ENCODE measurements around the gene GRIK1.

The GRIK1 gene

DNA sequence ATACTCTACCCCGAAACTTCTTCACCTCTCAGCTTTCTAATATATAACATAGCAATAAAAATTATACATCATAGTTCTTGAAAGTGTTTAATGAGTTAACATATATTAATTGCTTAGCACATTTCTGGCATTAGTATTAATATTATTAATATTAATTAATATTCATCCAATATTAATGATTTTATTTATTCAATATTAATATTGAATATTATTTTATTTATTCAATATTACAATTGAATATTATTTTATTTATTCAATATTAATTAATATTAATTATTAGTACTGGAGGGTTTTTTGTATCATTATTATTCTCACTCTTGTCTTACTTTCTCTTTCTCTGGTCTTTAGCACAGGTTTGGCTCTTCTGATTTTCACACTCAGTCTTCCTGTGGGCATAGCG, 105.2 kb downstream of the GRIK1 start:
- FAIRE-seq = no peak
- DNase-seq (ENCODE audit: extremely low spot score, insufficient read length, low read depth) = no peak

DNA sequence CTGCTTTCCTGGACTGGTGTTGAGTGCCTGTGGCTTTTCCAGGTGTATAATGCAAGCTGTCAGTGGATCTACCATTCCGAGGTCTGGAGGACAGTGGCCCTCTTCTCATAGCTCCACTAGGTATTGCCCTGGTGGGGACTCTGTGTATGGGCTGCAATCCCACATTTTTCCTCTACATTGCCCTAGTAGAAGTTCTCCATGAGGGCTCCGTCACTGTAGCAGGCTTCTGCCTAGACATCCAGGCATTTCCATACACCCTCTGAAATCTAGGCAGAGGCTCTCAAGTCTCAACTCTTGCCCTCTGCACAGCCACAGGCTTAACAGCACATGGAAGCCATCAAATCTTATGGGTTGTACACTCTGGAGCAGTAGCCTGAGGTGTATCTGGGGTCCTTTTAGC, 107.6 kb downstream of the GRIK1 start:
- FAIRE-seq (no peak), DNase-seq (ENCODE audit: extremely low spot score, insufficient read length, low read depth) (no peak)

- DNase-seq (ENCODE audit: extremely low spot score, insufficient read length, low read depth) (no peak), FAIRE-seq (no peak)
These were observed 110.1 kb downstream of the GRIK1 start for GRCh38 chr21:29829564-29830275.

DNA sequence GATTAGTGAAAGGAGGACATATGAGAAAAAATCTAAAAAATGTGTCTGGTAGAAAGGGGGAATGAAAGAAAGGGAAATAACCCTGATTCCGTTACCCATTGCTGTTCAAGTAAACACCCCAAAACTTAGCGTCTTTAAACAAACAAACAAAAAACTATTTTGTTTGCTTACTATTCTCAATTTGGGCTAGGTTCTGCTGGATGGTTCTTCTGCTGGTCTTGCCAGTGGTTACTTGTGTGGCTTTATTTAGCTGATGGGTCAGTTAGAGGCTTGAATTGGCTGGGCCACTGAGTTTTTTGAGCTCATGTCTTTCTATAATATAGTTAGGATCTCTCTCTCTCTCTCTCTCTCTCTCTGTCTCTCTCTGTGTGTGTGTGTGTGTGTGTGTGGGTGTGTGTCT, 112.1 kb downstream of the GRIK1 start:
- DNase-seq (ENCODE audit: extremely low spot score, insufficient read length, low read depth) (no peak), FAIRE-seq (no peak)

- FAIRE-seq (no peak), DNase-seq (ENCODE audit: extremely low spot score, insufficient read length, low read depth) (no peak)
These were observed 112.6 kb downstream of the GRIK1 start for GRCh38 chr21:29827236-29827635.

- FAIRE-seq (no peak), DNase-seq (ENCODE audit: extremely low spot score, insufficient read length, low read depth) (no peak)
These were observed 113.4 kb downstream of the GRIK1 start for GRCh38 chr21:29826386-29826785.

GRCh38 chr21:29825936-29826335, 113.9 kb downstream of the GRIK1 start:
- DNase-seq (ENCODE audit: extremely low spot score, insufficient read length, low read depth) (no peak), FAIRE-seq (no peak)

DNA sequence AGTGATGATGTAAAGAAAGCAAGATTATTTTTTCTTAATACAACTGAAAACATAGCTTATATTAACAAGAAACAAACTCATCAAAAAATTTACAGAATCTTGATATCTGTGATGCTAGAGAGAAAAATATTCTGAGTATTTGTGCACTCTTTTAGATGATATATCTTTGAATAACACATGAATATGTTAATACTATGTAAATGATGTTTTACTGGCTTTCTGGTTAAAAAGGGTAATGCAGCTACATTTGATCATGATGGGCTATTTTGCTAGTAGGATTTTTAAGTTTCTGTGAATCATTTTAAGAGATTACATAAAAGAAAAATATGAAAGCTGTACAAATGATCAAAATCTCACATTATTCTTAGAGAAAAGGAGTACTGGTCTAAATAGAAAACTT, 114.5 kb downstream of the GRIK1 start:
- DNase-seq (ENCODE audit: extremely low spot score, insufficient read length, low read depth) = no peak
- FAIRE-seq = no peak

DNA sequence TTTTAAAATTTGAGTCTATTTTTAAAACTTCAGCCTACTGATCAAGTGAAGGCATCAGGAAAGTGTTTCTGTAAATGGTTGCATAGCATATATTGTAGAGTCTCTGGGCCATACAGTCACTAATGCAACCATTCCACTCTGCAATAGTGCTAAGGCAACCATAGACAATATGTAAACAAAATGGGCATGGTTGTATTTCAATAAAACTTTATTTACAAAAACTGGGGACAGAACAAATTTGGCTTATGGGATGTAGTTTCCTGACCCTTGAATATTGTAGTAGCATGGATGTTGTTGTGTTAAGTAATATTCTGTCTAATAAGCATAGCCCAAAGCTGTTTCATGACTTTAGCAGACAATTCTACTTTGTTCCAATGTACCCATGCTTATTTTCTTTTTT, 117.7 kb downstream of the GRIK1 start:
- no peak for FAIRE-seq
- no peak for DNase-seq (ENCODE audit: extremely low spot score, insufficient read length, low read depth)

GRCh38 chr21:29821230-29821629, 118.6 kb downstream of the GRIK1 start:
- no peak for FAIRE-seq
- no peak for DNase-seq (ENCODE audit: extremely low spot score, insufficient read length, low read depth)

GRCh38 chr21:29819675-29820326, 120.0 kb downstream of the GRIK1 start:
- no peak for DNase-seq (ENCODE audit: extremely low spot score, insufficient read length, low read depth)
- FAIRE-seq = no peak

DNA sequence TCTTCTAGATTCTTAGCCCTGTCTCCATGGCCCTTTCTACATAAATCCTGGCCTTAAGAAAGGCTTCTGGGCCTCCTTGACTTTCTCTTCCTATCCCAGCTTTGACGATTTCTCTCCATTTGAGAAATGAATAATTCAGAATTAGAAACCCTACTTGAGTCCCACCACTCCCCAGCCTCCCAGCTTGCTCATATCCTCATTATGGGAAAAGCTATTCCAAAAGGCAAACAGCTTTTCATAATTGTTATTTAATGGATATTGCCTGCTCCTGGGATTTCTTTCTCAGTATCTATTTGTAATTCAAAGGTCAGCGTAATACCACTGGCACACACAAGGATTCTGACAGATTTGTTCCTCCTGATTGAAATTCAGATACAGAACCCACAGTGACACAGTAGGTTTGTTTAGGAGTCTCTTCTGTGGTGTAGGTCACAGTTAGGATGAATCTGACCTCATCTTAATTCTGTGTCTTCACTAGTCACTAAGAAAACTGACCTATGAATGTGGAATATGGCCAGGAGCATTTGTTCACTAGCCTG, 121.3 kb downstream of the GRIK1 start:
- DNase-seq (ENCODE audit: extremely low spot score, insufficient read length, low read depth) = no peak
- no peak for FAIRE-seq

DNA sequence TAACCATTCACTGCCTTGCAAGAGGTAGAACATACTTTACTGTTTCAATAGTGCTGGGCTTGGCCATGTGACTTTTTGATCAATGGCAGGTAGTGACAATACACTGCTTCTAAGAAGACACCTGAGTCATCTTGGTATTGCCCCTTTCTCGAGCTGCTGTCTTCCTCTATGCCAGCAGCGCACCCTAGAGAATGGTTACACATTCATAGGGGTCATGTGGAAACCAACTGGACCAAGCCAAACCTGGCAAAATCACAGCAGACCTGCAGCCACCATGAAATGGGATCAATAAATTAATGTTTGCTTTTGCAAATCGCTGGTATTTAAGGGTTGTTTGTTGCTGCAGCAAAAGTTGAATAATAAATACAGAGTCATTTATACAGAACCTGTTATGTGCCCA, 122.3 kb downstream of the GRIK1 start:
- FAIRE-seq = no peak

GRCh38 chr21:29812947-29813346, 126.8 kb downstream of the GRIK1 start:
- DNase-seq (ENCODE audit: extremely low spot score, insufficient read length, low read depth) (no peak), FAIRE-seq (no peak)

More for the DNA sequence above, 122.3 kb downstream of the GRIK1 start:
- DNase-seq (ENCODE audit: extremely low spot score, insufficient read length, low read depth) = no peak

GRCh38 chr21:29810871-29811270, 128.9 kb downstream of the GRIK1 start:
- DNase-seq (ENCODE audit: extremely low spot score, insufficient read length, low read depth) (no peak), FAIRE-seq (no peak)

GRCh38 chr21:29808153-29808552, 131.6 kb downstream of the GRIK1 start:
- no peak for FAIRE-seq
- DNase-seq (ENCODE audit: extremely low spot score, insufficient read length, low read depth) = no peak

- FAIRE-seq = no peak
- DNase-seq (ENCODE audit: extremely low spot score, insufficient read length, low read depth) = no peak
These were observed 134.7 kb downstream of the GRIK1 start for GRCh38 chr21:29805105-29805504.

DNA sequence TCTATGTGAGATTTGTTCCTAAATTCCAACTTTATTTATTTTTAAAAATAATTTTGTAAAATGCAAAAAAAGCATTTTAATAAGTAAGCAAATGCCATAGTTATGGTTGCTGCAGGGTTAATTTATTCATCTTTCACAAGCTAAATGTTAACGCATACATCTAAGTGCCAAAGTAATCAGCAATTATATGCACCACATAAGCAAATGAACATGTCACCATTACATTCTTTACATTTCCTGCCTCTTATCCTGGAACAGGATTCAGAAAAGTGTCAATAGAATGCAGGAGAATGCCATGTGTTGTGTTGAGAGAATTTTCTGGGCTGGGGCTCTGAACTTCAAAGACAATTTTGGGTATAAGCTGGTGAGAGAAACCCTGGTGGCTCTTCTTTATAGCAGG, 136.6 kb downstream of the GRIK1 start:
- DNase-seq (ENCODE audit: extremely low spot score, insufficient read length, low read depth) = no peak
- FAIRE-seq = no peak

- FAIRE-seq = no peak
- DNase-seq (ENCODE audit: extremely low spot score, insufficient read length, low read depth) = no peak
These were observed 138.7 kb downstream of the GRIK1 start for GRCh38 chr21:29801122-29801521.

DNA sequence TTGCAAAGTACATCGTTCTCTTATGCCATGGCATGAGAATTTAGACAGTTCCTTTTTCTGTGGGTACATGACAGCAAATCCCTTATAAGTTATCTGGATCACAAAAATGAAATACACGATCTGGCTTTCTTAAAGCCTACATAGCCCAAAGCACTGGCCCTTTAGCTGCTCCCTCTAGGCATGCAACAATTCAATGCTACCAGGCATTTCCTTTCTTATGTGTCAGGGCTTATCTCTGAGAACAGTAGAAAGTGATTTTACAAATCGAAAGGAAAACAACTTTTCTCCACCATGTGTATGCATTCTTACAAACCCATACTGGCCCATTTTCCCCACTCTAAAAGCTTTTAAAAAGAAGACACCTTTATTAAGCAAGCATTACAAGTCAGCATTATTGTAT, 139.7 kb downstream of the GRIK1 start:
- no peak for FAIRE-seq
- no peak for DNase-seq (ENCODE audit: extremely low spot score, insufficient read length, low read depth)

DNA sequence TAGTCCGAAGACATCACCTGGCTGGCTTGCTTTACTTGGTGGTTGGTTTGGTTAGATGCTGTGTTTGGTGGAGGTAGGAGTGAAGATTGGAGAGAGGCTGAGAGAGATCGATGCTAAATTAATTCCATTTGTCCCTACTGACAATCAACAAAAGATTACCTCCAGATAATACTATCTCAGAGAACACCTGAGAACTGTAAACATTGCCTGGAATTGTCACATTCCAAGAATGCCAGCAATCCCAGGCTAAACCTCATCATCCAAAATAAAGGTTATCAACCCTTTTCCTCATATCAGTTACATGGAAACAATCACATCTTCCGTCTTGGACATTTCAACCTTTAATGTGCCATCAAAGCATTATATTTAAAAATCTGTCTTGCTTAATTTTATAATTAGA, 141.0 kb downstream of the GRIK1 start:
- FAIRE-seq (no peak), DNase-seq (ENCODE audit: extremely low spot score, insufficient read length, low read depth) (no peak)

GRCh38 chr21:29797155-29797554, 142.6 kb downstream of the GRIK1 start:
- DNase-seq (ENCODE audit: extremely low spot score, insufficient read length, low read depth) (no peak), FAIRE-seq (no peak)

Data from GM18507 (cell line).